Lung (tissue), 12 donors: ENCODE data around the gene SEMA3C. TPM values are rescaled to one million over a fixed set of nuclear protein-coding genes. Genes with fewer than 3 reads are reported as not detected.
A peak's percentile ranks its signal among the peaks of the same experiment; 100 is the strongest.

Source experiments
- ATAC-seq: fragments of 200-7000 bp; cut with Tn5 transposase; one replicate; pipeline ENCODE4 v1.9.1; 2020; ENCODE audit warnings: moderate number of reproducible peaks; ENCODE audit not compliant: insufficient read depth, low FRiP score
- DNase-seq, 3 donors: peaks; one replicate each; pipeline ENCODE4 v3.0.0-alpha.2; 2013 to 2017
- H3K27ac ChIP-seq, 2 donors: one replicate each; pipeline ENCODE4 v1.5.1; 2013; ENCODE audit warnings: mild to moderate bottlenecking in 2 of 2, moderate library complexity in 2 of 2, control low read depth in 1 of 2, inconsistent platforms in 1 of 2, low read depth in 1 of 2, low read length in 1 of 2
- H3K27me3 ChIP-seq, 3 donors: one replicate each; pipeline ENCODE4 v1.5.1; 2013; ENCODE audit warnings: low read length in 2 of 3; ENCODE audit not compliant: control insufficient read depth in 3 of 3, insufficient read depth in 3 of 3
- H3K36me3 ChIP-seq, 4 donors: one replicate each; pipeline ENCODE4 v1.5.1; 2013; ENCODE audit warnings: low read length in 4 of 4, mild to moderate bottlenecking in 1 of 4, moderate library complexity in 1 of 4; ENCODE audit not compliant: control insufficient read depth in 4 of 4, insufficient read depth in 4 of 4
- H3K4me1 ChIP-seq, 5 donors: one replicate each; pipeline ENCODE4 v1.5.1; 2013; ENCODE audit warnings: low read length in 5 of 5, mild to moderate bottlenecking in 2 of 5, moderate library complexity in 1 of 5; ENCODE audit not compliant: control insufficient read depth in 5 of 5, insufficient read depth in 5 of 5
- H3K4me3 ChIP-seq: one replicate; pipeline ENCODE4 v1.5.1; 2013; ENCODE audit warnings: mild to moderate bottlenecking, control low read depth, moderate library complexity
- H3K9ac ChIP-seq, 2 donors: one replicate each; pipeline ENCODE4 v1.5.1; 2013; ENCODE audit warnings: low read length in 2 of 2, control low read depth in 1 of 2; ENCODE audit not compliant: insufficient read depth in 1 of 2
- H3K9me3 ChIP-seq, 4 donors: one replicate each; pipeline ENCODE4 v1.5.1; 2013; ENCODE audit warnings: low read length in 3 of 4, mild to moderate bottlenecking in 1 of 4, moderate library complexity in 1 of 4; ENCODE audit not compliant: control insufficient read depth in 4 of 4, insufficient read depth in 3 of 4
- WGBS, 2 donors: extraction: QIAGEN DNeasy Blood & Tissue Kit; methylation state at CpG; one replicate each; pipeline ENCODE4 v1.1.7; 2013; 5-methylcytosine and 5-hydroxymethylcytosine counted together
- polyA plus RNA-seq, 2 donors: library from polyadenylated mRNA; stranded (reverse); fragments of 200-250 nt; gene quantifications; one replicate each; pipeline ENCODE4 v1.2.1, GENCODE V29; 2013
- total RNA-seq, 2 donors: library from RNA; depleted of rRNA in 1 of 2; stranded (reverse); fragments of >200 nt in 1 of 2; gene quantifications; one replicate each; pipeline ENCODE4 v1.2.1, GENCODE V29; 2014 to 2021
- TF ChIP-seq, protein P1 (sequence below): IDR thresholded peaks from 2 replicates; pipeline ENCODE4 v1.5.1; 2012; ENCODE audit warnings: mild to moderate bottlenecking; ENCODE audit errors: control extremely low read depth, extremely low read depth
- donor health status: control.
- donor health status: control.
- donor health status: Bipolar disorder and iron deficiency.
- donor health status: healthy.
- donor health status: DM: yes; HTN: yes; CAD: no.

Gene SEMA3C
- total and polyA plus RNA-seq, 4 donors, result 6.9 to 87.2 (median 33.7) TPM

DNA sequence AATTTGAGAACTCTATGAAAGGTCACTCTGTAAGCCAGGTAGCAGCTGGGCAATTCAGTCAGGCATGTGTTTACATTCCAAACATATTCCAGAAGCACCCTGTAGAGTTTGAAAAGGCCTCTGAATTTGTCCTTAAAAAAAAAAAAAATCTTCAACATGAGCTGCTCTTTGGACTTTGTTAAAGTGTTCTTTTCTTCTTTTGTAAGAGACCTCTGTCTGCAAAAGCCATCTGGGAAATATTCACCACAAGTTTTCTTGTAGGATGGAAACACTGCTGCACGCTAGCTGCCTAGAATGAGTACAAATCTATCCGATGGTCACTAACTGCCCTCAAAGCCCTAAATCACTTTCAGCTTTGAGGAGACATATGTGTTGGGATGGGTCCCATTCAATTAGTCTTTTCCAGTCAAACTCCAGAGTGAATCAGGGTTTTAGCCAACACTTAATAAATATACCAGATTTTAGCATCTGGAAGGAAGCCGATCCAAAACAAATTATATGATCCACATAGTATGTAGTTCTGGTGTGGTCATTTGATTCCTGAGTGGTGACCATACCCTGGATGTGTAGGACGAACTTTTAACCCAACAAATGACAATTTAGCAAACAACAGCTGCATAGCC, 194.5 kb downstream of the SEMA3C start:
- TF ChIP-seq, protein P1, sequence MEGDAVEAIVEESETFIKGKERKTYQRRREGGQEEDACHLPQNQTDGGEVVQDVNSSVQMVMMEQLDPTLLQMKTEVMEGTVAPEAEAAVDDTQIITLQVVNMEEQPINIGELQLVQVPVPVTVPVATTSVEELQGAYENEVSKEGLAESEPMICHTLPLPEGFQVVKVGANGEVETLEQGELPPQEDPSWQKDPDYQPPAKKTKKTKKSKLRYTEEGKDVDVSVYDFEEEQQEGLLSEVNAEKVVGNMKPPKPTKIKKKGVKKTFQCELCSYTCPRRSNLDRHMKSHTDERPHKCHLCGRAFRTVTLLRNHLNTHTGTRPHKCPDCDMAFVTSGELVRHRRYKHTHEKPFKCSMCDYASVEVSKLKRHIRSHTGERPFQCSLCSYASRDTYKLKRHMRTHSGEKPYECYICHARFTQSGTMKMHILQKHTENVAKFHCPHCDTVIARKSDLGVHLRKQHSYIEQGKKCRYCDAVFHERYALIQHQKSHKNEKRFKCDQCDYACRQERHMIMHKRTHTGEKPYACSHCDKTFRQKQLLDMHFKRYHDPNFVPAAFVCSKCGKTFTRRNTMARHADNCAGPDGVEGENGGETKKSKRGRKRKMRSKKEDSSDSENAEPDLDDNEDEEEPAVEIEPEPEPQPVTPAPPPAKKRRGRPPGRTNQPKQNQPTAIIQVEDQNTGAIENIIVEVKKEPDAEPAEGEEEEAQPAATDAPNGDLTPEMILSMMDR, result no peak
- 73 to 79% methylated on average over 4 of the region's 4 CpGs for WGBS, 2 donors
- Histone ChIP-seq H3K4me1 (peaks cover 0 to 25% (median 15%) of the 10 kb centered on the region in 5 donors), H3K27me3 (no peaks in the 10 kb centered on the region), H3K36me3 (no peaks in the 10 kb centered on the region), H3K4me3 (no peak overlapping the region), H3K9me3 (no peaks in the 10 kb centered on the region), H3K9ac (no peak overlapping the region), H3K27ac (no peak overlapping the region)
- ATAC-seq (no peak), DNase-seq (peak; percentile 45 to 94 (median 84))

GRCh38 chr7:80722616-80723195, 196.1 kb downstream of the SEMA3C start:
- DNase-seq (no peak), ATAC-seq (peak; percentile 86)
- 56 to 65% methylated on average over 3 of the region's 3 CpGs for WGBS, 2 donors
- no peaks in the 10 kb centered on the region for H3K27me3 ChIP-seq
- H3K9ac ChIP-seq, result no peak overlapping the region
- H3K9me3 ChIP-seq, result no peaks in the 10 kb centered on the region
- H3K36me3 ChIP-seq, result no peaks in the 10 kb centered on the region
- peak overlapping the region in 1 of 2 donors; percentile 66 for H3K27ac ChIP-seq
- no peak overlapping the region for H3K4me3 ChIP-seq
- H3K4me1 ChIP-seq, result peaks cover 0 to 19% (median 14%) of the 10 kb centered on the region in 5 donors
- TF ChIP-seq, protein P1, result no peak

- Histone ChIP-seq H3K4me3 (no peak overlapping the region), H3K9me3 (no peaks in the 10 kb centered on the region), H3K9ac (no peak overlapping the region), H3K4me1 (peaks cover 0 to 19% (median 14%) of the 10 kb centered on the region in 5 donors), H3K27me3 (no peaks in the 10 kb centered on the region), H3K36me3 (no peaks in the 10 kb centered on the region), H3K27ac (peak overlapping the region; percentile 63 to 66)
- ATAC-seq (no peak), DNase-seq (no peak)
- TF ChIP-seq, protein P1, result no peak
- 56 to 57% methylated on average over 3 of the region's 3 CpGs for WGBS, 2 donors
Measured at GRCh38 chr7:80721883-80722615, 196.8 kb downstream of the SEMA3C start.
